GM19452 (cell line): ENCODE data around the gene MRAS.

Experiments used
- ATAC-seq: cut with Tn5 transposase; IDR thresholded peaks from one replicate; pipeline ENCODE4 v1.9.1; 2021; ENCODE audit not compliant: unreplicated experiment

The MRAS gene

DNA sequence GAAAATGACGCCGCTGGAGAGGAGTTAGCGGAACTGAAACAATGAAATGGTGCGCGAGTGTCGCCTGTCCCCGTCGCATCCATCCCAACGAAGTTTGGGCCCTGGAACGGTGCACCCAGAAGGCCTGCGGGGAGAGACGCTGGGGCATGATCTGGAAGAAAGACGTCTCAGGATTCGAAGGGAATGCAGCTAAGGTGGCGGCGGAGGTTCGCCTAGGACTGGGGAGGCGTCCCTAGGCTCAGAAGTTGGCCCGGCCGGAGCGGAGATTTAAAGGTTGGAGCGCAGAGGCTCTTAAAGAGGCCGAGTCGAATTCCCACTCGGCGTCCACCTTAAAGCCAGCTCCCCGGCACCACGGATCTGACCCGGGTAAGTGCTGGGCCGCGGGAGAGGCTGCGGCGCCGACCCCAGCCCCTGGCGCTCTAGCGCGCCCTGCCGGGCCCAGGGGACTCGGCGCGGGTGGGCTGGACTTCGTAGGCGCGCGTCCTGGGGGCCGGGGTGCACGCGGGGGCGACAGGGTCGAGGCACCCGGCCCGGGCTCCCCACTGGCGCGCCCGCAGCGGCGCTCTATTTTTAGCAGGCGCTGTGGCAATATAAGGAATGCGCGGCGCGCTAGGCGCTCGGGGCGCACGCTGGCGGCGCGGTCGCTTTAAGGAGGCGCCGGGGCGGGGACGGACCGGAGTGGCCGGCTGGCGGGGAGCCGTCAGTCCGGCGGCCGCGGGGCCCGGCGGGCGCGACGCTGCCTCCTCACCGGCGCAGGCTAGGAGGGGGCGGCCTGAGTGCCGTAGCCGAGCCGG, at the start of gene MRAS:
TSS of gene MRAS (plus strand) at position 620 of the 794 bp plus-strand sequence. CDS start 24,305 bp downstream, outside the sequence.
- no peak for ATAC-seq

DNA sequence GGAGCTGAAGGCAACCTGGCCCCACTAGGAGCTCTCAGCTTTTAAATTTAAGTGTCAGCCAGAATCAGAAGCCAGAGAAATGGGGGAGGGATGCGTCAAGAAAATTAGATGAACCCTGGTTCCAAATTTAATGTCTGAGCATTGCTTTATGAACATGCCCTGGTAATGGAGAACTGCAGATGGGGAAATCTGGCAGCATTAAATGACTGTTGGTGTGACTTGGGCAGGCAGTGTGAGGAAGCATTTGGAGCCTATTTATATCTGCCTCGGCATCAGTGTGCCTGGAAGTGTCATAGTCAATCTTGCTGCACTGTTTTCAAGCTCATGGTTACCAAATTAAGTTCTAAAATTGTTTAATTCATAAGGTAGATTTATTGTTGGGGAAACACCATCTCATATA, 47.7 kb upstream of the MRAS start:
- ATAC-seq, result no peak

GRCh38 chr3:138303474-138303873, 44.9 kb upstream of the MRAS start:
- no peak for ATAC-seq

- ATAC-seq, result no peak
These were observed 40.5 kb upstream of the MRAS start for GRCh38 chr3:138307899-138308298.

DNA sequence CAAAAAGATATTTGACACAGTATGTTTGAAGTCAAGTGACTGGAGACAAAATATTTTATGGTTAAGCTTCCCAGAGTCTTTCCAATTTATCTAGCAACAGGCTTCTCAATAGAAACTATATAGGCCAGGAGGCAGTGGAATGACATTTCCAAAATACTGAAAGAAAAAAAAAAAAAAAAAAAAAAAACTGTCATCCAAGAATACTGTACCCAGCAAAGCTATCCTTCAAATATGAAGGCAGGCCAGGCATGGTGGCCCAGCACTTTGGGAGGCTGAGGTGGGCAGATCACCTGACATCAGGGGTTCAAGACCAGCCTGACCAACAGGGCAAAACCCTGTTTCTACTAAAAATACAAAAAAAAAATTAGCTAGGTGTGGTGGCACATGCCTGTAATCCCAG, 39.6 kb upstream of the MRAS start:
- no peak for ATAC-seq

DNA sequence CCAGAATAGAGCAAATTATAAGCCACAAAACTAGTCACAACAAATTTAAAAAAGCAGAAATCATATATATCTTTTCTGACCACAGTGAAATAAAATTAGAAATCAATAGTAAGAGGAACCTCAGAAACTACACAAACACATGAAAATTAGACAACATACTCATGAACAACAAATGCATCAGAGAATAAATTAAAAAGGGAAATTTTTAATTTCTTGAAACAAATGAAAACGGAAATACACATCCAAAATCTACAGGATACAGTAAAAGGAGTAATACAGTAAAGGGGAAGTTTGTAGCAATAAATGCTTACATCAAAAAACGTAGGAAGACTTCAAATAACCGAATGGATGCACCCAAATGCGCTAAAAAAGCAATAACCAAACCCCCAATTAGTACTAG, 37.9 kb upstream of the MRAS start:
- no peak for ATAC-seq

DNA sequence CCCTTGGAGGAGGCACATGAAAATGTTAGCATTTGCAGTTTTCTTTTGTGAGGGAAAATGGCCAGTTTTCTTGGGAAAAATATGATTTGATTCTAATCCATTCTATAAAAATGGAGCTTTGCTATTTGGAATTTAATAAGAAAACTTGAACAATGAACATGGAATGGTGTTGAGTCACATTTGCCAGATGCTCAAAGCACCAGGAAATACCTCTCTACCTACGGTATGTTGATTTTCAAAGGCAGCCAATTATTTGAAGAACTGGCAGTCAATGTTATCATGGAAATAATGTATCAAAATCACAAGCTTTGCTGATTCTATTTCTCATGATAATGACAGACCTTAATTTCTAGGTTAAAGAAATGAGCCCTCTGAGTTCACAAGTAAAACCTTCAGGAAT, 33.6 kb upstream of the MRAS start:
- no peak for ATAC-seq

GRCh38 chr3:138317687-138318086, 30.7 kb upstream of the MRAS start:
- no peak for ATAC-seq

DNA sequence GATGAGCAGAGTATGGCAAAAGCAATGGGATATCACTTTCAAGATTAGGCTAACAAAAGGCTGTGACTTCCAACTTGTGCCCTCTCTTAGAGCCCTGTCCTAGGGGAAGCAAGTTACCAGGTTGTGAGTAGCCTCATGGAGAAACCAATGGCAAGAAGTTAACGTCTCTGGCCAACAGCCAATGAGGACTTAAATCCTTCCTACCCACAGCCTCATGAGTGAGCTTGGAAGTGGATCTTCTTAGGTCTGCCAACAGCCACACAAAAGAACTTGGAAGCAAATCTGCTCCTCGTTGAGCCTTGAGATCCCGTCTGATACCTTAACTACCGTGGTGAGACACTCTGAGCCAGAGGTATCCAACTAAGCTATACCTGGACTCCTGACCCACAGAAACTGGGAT, 24.4 kb upstream of the MRAS start:
- ATAC-seq, result no peak

GRCh38 chr3:138325990-138326389, 22.4 kb upstream of the MRAS start:
- no peak for ATAC-seq

DNA sequence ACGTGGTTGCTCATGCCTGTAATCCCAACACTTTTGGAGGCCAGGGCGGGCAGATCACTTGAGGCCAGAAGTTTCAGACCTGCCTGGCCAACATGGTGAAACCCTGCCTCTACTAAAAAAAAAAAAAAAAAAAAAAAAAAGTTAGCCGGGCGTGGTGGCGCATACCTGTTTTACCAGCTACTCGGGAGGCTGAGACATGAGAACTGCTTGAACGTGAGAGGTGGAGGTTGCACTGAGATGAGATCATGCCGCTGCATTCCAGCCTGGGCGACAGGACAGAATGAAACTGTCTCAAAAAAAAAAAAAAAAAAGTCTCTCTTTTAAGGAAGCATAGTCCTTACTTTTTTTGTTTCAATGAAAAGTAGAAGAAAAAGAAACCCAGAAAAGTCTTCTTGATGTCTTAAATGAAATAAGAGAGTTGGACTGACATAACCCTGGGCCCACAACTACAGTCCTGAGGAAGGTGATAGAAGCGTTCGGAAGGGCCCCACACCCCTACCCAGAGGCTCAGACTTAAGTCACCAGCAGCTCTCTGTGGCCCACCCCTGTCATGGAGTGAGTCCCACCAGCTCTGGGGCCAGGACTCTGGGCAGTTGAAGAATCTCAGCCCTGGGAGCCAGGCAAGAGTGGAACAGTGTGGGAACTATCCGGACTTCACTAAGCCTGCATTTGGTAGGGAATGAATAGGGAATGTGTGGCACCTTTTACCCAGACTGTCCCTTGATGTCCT, 21.3 kb upstream of the MRAS start:
- no peak for ATAC-seq

- no peak for ATAC-seq
These were observed 20.5 kb upstream of the MRAS start for GRCh38 chr3:138327831-138328230.

GRCh38 chr3:138328341-138328740, 20.0 kb upstream of the MRAS start:
- no peak for ATAC-seq

- ATAC-seq, result peak; percentile 65
These were observed 19.0 kb upstream of the MRAS start, which contains the start of gene NME9 for GRCh38 chr3:138329127-138329983. TSS of gene NME9 (minus strand) at chr3:138329851. CDS start at chr3:138329335, 516 bp downstream.

DNA sequence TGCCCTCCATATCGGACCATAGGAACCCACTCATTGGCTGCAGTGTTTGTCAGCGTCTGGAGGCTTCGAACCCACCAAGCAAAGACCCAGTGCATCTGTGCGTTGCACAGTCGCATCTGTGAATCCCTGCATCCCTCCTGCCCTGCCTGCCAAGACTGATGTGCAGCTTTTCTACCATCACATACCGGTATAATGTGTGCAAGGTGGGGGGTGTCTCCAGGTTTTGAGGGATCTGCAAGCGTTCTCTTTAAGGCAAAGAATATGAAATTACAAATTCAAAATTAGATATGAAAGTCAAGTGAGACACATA, 18.4 kb upstream of the MRAS start:
- no peak for ATAC-seq

- no peak for ATAC-seq
These were observed 17.1 kb upstream of the MRAS start for GRCh38 chr3:138331143-138331894.

DNA sequence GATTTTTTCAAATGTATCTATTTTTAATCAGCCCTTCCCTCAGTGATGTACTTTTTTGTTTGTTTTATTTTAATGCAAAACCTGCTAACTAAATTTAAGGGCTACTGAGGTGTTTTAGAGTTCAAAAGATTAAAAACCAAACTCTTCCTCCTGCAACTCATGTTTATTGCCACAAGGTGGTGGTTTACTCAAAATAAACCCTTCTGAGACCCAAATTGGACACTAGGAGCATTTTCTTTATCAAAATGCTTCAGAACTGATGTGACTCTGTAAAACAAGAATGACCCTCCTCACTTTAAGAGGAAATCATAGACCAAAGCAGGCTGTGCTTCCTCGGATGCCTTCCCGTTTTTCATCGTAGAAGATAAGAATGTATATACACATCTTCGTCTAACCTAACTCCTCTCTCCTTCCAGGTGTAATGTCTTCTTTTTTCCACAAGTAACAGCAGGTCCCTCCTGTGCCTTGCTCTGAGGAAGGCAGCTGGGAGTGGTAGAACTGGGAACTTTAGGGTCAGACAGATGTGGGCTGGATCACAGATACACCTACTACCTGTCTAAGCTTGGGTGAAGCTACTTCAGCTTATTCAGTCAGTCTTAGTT, 15.8 kb upstream of the MRAS start:
- no peak for ATAC-seq

- no peak for ATAC-seq
These were observed 13.8 kb upstream of the MRAS start for GRCh38 chr3:138334608-138335007.

DNA sequence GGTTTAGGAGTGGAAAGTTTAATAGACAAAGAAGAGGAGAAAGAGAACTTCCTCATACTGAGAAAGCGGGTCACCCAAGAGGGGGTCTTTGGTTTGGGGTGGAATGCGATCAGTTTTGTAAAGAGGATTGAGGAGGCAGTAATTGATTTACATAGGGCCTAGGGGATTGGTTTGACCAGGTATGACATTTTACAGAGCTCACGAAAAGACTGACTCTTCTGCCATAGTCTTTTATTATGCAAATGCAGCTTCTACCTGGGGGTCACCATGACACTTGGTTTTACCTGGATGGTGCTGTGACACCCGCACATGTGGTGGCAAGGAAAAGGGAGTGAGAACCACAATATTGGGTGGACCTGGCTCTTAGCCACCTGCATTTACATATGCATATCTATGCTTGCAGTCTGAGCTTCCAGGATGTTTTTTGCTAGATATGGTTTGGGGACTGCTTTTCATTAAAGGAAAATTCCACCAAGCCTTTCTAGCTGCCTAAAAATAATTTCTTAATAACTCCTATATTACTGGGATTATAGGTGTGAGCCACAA, 11.9 kb upstream of the MRAS start:
- no peak for ATAC-seq

- no peak for ATAC-seq
These were observed 10.1 kb upstream of the MRAS start for GRCh38 chr3:138338244-138338643.
